ENCODE data around the gene XKR8.

GRCh38 chr1:27940870-27941560, 18.8 kb upstream of the XKR8 start:
- no peak for TF ChIP-seq CTCF (conservative IDR thresholded peaks at IDR 0.05; ENCODE audit: low read depth, low read length)
- TF ChIP-seq SMC3 (IDR thresholded peaks at IDR 0.05; ENCODE audit: low read depth, low read length) = no peak
- TF ChIP-seq, protein P1, sequence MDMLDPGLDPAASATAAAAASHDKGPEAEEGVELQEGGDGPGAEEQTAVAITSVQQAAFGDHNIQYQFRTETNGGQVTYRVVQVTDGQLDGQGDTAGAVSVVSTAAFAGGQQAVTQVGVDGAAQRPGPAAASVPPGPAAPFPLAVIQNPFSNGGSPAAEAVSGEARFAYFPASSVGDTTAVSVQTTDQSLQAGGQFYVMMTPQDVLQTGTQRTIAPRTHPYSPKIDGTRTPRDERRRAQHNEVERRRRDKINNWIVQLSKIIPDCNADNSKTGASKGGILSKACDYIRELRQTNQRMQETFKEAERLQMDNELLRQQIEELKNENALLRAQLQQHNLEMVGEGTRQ (IDR thresholded peaks at IDR 0.05; ENCODE audit: low read depth, low read length) = no peak
- no peak for TF ChIP-seq POLR2A (IDR thresholded peaks at IDR 0.05; ENCODE audit: low read depth, low read length)
- TF ChIP-seq RAD21 (IDR thresholded peaks at IDR 0.05; ENCODE audit: low read length) = no peak
- no peak for TF ChIP-seq CHD1 (IDR thresholded peaks at IDR 0.05; ENCODE audit: low read depth, low read length)
- TF ChIP-seq RCOR1 (IDR thresholded peaks at IDR 0.05; ENCODE audit: insufficient replicate concordance, low read length) = no peak
- no peak for TF ChIP-seq MAFK (IDR thresholded peaks at IDR 0.05; ENCODE audit: low read depth, low read length)

Data from IMR-90 (cell line).